HFFc6 (cell line): ENCODE results near the gene KRT6B. TPM values are rescaled to one million over a fixed set of nuclear protein-coding genes. Genes with fewer than 3 reads are reported as not detected.

Source experiments
- DNase-seq: peaks from one replicate; pipeline ENCODE4 v3.0.0-alpha.2; 2018
- H3K27ac Mint-ChIP-seq: 2 replicates; pipeline ENCODE4 v1.8.0; 2020; ENCODE audit warnings: mild to moderate bottlenecking, mixed read lengths
- H3K27me3 Mint-ChIP-seq: 2 replicates; pipeline ENCODE4 v1.8.0; 2021; ENCODE audit warnings: mild to moderate bottlenecking, moderate library complexity, mixed read lengths; ENCODE audit not compliant: insufficient read depth
- H3K36me3 Mint-ChIP-seq: 2 replicates; pipeline ENCODE4 v1.8.0; 2021; ENCODE audit warnings: low read depth, mixed read lengths
- H3K4me1 Mint-ChIP-seq: 2 replicates; pipeline ENCODE4 v1.8.0; 2020; ENCODE audit warnings: low read depth, mixed read lengths
- H3K4me3 Mint-ChIP-seq: 2 replicates; pipeline ENCODE4 v1.8.0; 2020; ENCODE audit warnings: mild to moderate bottlenecking, moderate library complexity, mixed read lengths
- H3K9me3 Mint-ChIP-seq: 2 replicates; pipeline ENCODE4 v1.8.0; 2020; ENCODE audit warnings: mild to moderate bottlenecking, mixed read lengths
- CTCF ChIP-seq: fragments of 200-600 bp; sonication (generic); IDR thresholded peaks from 2 replicates; pipeline ENCODE4 v1.5.0; 2021; ENCODE audit warnings: antibody characterized with exemption, mild to moderate bottlenecking
- total RNA-seq, 6 experiments: library from RNA; stranded (reverse); fragmentation: NEBNext Ultra II Directional; extraction: Animal tissue kit (Norgen Biotek cat#: 25700); gene quantifications; 2 replicates in 1 of 6; 3 replicates in 5 of 6; pipeline ENCODE4 v1.2.3, GENCODE V29; 2021

The KRT6B gene
- total RNA-seq, 6 experiments from 2014 or later, result not detected

GRCh38 chr12:52425466-52425865 lies 26.5 kb downstream of the KRT6B start:
- DNase-seq, result no peak
- Mint-ChIP-seq H3K27ac (no peak overlapping the region), H3K4me3 (no peak overlapping the region), H3K27me3 (peaks cover 66% of the 10 kb centered on the region), H3K36me3 (no peaks in the 10 kb centered on the region), H3K4me1 (no peaks in the 10 kb centered on the region), H3K9me3 (no peaks in the 10 kb centered on the region)
- no peak for TF ChIP-seq CTCF

- DNase-seq, result no peak
- Mint-ChIP-seq H3K4me1 (no peaks in the 10 kb centered on the region), H3K4me3 (no peak overlapping the region), H3K27ac (no peak overlapping the region), H3K36me3 (no peaks in the 10 kb centered on the region), H3K9me3 (no peaks in the 10 kb centered on the region), H3K27me3 (peaks cover 58% of the 10 kb centered on the region)
- TF ChIP-seq CTCF, result no peak
These were observed 28.1 kb downstream of the KRT6B start for GRCh38 chr12:52423661-52424500.

- H3K27ac Mint-ChIP-seq, result no peak overlapping the region
These were observed 28.9 kb downstream of the KRT6B start for GRCh38 chr12:52423035-52423434.

GRCh38 chr12:52419656-52420055 lies 32.3 kb downstream of the KRT6B start:
- Mint-ChIP-seq H3K4me3 (no peak overlapping the region), H3K4me1 (peaks cover 9% of the 10 kb centered on the region), H3K27me3 (peaks cover 33% of the 10 kb centered on the region), H3K27ac (no peak overlapping the region), H3K9me3 (no peaks in the 10 kb centered on the region), H3K36me3 (no peaks in the 10 kb centered on the region)
- TF ChIP-seq CTCF, result no peak
- DNase-seq, result no peak

More at GRCh38 chr12:52423035-52423434, 28.9 kb downstream of the KRT6B start:
- H3K36me3 Mint-ChIP-seq, result no peaks in the 10 kb centered on the region
- no peaks in the 10 kb centered on the region for H3K9me3 Mint-ChIP-seq
- TF ChIP-seq CTCF, result no peak
- no peak overlapping the region for H3K4me3 Mint-ChIP-seq
- peaks cover 50% of the 10 kb centered on the region for H3K27me3 Mint-ChIP-seq
- no peak for DNase-seq
- no peaks in the 10 kb centered on the region for H3K4me1 Mint-ChIP-seq

GRCh38 chr12:52418576-52419110 lies 33.3 kb downstream of the KRT6B start:
- H3K27ac Mint-ChIP-seq, result no peak overlapping the region
- no peaks in the 10 kb centered on the region for H3K9me3 Mint-ChIP-seq
- no peak overlapping the region for H3K4me3 Mint-ChIP-seq
- H3K27me3 Mint-ChIP-seq, result peaks cover 34% of the 10 kb centered on the region
- H3K36me3 Mint-ChIP-seq, result no peaks in the 10 kb centered on the region
- H3K4me1 Mint-ChIP-seq, result peaks cover 9% of the 10 kb centered on the region
- no peak for TF ChIP-seq CTCF
- no peak for DNase-seq
